Breast epithelium (tissue), 3 donors: ENCODE results near the gene ZBTB49.

Experiments used
- POLR2A ChIP-seq: fragments of 450-650 bp; IDR thresholded peaks from one replicate; pipeline ENCODE4 v1.6.1; 2016; ENCODE audit warnings: antibody characterized with exemption, mild to moderate bottlenecking, moderate library complexity
- POLR2AphosphoS5 ChIP-seq, 3 donors: sonication (generic); formaldehyde crosslinking; IDR thresholded peaks; one replicate each; pipeline ENCODE4 v1.6.1; 2017; ENCODE audit warnings: antibody characterized with exemption in 3 of 3
- TF ChIP-seq, protein P1 (sequence below), 3 donors: fragments of 450-650 bp; IDR thresholded peaks; one replicate each; pipeline ENCODE4 v1.5.1; 2016 to 2017; ENCODE audit warnings: antibody characterized with exemption in 3 of 3, mild to moderate bottlenecking in 3 of 3, moderate library complexity in 3 of 3

DNA sequence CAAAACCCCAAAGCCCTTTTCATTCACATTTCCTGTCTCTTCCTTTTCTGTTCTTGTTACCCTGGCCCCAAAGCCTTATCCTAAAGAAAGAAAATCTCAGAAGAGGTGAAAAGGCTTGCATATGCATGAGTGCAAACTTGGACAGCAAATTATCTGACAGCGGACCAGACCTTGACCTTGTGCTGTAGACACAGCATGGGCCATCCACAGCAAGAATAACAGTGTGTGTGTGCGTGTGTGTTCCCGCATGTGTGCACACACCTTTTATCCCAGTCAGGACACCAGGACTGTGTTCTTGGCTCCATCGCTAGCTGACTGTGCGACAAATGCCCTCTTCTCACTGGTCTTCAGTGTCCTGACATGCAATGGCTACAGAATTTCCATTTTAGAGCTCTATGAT lies 35.3 kb downstream of the ZBTB49 start:
- TF ChIP-seq, protein P1, sequence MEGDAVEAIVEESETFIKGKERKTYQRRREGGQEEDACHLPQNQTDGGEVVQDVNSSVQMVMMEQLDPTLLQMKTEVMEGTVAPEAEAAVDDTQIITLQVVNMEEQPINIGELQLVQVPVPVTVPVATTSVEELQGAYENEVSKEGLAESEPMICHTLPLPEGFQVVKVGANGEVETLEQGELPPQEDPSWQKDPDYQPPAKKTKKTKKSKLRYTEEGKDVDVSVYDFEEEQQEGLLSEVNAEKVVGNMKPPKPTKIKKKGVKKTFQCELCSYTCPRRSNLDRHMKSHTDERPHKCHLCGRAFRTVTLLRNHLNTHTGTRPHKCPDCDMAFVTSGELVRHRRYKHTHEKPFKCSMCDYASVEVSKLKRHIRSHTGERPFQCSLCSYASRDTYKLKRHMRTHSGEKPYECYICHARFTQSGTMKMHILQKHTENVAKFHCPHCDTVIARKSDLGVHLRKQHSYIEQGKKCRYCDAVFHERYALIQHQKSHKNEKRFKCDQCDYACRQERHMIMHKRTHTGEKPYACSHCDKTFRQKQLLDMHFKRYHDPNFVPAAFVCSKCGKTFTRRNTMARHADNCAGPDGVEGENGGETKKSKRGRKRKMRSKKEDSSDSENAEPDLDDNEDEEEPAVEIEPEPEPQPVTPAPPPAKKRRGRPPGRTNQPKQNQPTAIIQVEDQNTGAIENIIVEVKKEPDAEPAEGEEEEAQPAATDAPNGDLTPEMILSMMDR (IDR thresholded peaks at IDR 0.05) = no peak
- TF ChIP-seq POLR2A (no peak), POLR2AphosphoS5 (IDR thresholded peaks at IDR 0.05) (no peak)
